CD4-positive, CD25-positive, alpha-beta regulatory T cell (primary cell): Measurements from ENCODE around the gene SOX8. TPM values are rescaled to one million over a fixed set of nuclear protein-coding genes. Genes with fewer than 3 reads are reported as not detected.

Experiments used
- ATAC-seq, 2 donors: fragments of 150-1000 bp; cut with Tn5 transposase; one replicate each; pipeline ENCODE4 v1.10.0; 2021; ENCODE audit warnings: low read depth in 2 of 2, moderate number of reproducible peaks in 2 of 2, moderate library complexity in 1 of 2
- DNase-seq, 3 donors: peaks; one replicate each; pipeline versions ENCODE4 v3.0.0 to v3.0.0-alpha.2; 2012 to 2022; ENCODE audit warnings: mixed read lengths in 1 of 3
- H3K27ac ChIP-seq: one replicate; pipeline ENCODE4 v1.7.0; 2013; ENCODE audit warnings: mild to moderate bottlenecking, low read length; ENCODE audit not compliant: insufficient read depth, poor library complexity, severe bottlenecking
- H3K27me3 ChIP-seq: one replicate; pipeline ENCODE4 v1.7.0; 2013; ENCODE audit warnings: low read length; ENCODE audit not compliant: control insufficient read depth, insufficient read depth
- H3K36me3 ChIP-seq: one replicate; pipeline ENCODE4 v1.7.0; 2013; ENCODE audit warnings: mild to moderate bottlenecking, low read length, moderate library complexity; ENCODE audit not compliant: control insufficient read depth, insufficient read depth
- H3K4me1 ChIP-seq: 2 replicates; pipeline ENCODE4 v1.7.0; 2013; ENCODE audit warnings: mild to moderate bottlenecking, low read length; ENCODE audit not compliant: insufficient read depth, control insufficient read depth, poor library complexity, severe bottlenecking
- H3K4me3 ChIP-seq: one replicate; pipeline ENCODE4 v1.7.0; 2013; ENCODE audit warnings: low read depth, mild to moderate bottlenecking, low read length, moderate library complexity
- H3K9me3 ChIP-seq, 2 experiments: 1 replicate in 1 of 2; 2 replicates in 1 of 2; pipeline ENCODE4 v1.7.0; 2013; ENCODE audit warnings: low read length in 2 of 2, mild to moderate bottlenecking in 1 of 2, moderate library complexity in 1 of 2; ENCODE audit not compliant: control insufficient read depth in 2 of 2
- H3K27ac Mint-ChIP-seq, 3 donors: one replicate each; pipeline ENCODE4 v1.8.0; 2020 to 2022; ENCODE audit warnings: mild to moderate bottlenecking in 3 of 3, mixed read lengths in 3 of 3, moderate library complexity in 2 of 3
- H3K27me3 Mint-ChIP-seq: one replicate; pipeline ENCODE4 v1.8.0; 2022; ENCODE audit warnings: mild to moderate bottlenecking, mixed read lengths
- H3K36me3 Mint-ChIP-seq: one replicate; pipeline ENCODE4 v1.8.0; 2020; ENCODE audit warnings: mixed read lengths
- H3K4me1 Mint-ChIP-seq, 4 donors: one replicate each; pipeline ENCODE4 v1.8.0; 2020 to 2022; ENCODE audit warnings: mixed read lengths in 4 of 4, mild to moderate bottlenecking in 1 of 4
- H3K4me3 Mint-ChIP-seq, 4 donors: one replicate each; pipeline ENCODE4 v1.8.0; 2020 to 2022; ENCODE audit warnings: mild to moderate bottlenecking in 4 of 4, mixed read lengths in 4 of 4, moderate library complexity in 3 of 4
- H3K9me3 Mint-ChIP-seq, 7 donors: one replicate each; pipeline ENCODE4 v1.8.0; 2020 to 2022; ENCODE audit warnings: mixed read lengths in 7 of 7, mild to moderate bottlenecking in 3 of 7, moderate library complexity in 2 of 7
- polyA plus RNA-seq, 4 donors: library from polyadenylated mRNA; unstranded; fragments of 300-500 nt; fragmentation: Illumina TruSeq; gene quantifications; one replicate each; pipeline ENCODE4 v1.2.3, GENCODE V29; 2021
- total RNA-seq: library from RNA; stranded (reverse); gene quantifications from one replicate; pipeline ENCODE4 v1.2.3, GENCODE V29; 2022

SOX8 gene
- total and polyA plus RNA-seq, 5 donors from 2014 or later, result 0.16 to 1.1 (median 0.29) TPM

GRCh38 chr16:974611-975261, 6.8 kb upstream of the SOX8 start:
- Mint-ChIP-seq H3K27ac (no peak overlapping the region), H3K36me3 (no peaks in the 10 kb centered on the region), H3K4me3 (no peak overlapping the region), H3K9me3 (no peaks in the 10 kb centered on the region), H3K4me1 (peaks cover 0 to 16% (median 2%) of the 10 kb centered on the region in 4 donors), H3K27me3 (peaks cover 7% of the 10 kb centered on the region)
- DNase-seq, result no peak
- Histone ChIP-seq H3K27me3 (peaks cover 2% of the 10 kb centered on the region), H3K4me1 (peaks cover 11% of the 10 kb centered on the region), H3K36me3 (no peaks in the 10 kb centered on the region), H3K4me3 (no peak overlapping the region), H3K27ac (no peak overlapping the region), H3K9me3 (no peaks in the 10 kb centered on the region)
- no peak for ATAC-seq

DNA sequence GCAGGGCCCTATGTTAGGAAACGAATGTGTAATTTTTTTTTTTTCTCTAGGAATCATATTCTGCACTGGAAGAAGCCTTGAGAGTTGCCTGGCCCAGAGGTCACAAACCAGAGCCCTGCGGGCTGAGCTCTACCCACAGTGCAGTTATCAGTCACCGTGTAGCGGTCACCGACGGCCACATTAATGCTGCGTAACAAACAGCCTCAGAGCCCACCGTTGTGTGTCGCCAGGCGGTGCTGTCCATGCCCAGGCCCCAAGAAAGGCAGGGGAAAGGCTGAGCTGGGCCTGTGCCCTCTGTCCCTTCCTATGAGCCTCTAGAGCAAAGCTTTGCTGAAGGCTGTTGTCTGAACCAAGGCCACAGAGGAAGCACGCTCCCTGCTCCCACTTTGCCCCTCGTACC, 6.3 kb upstream of the SOX8 start:
- H3K36me3 ChIP-seq, result no peaks in the 10 kb centered on the region
- no peak overlapping the region for H3K4me3 Mint-ChIP-seq
- H3K4me1 Mint-ChIP-seq, result peaks cover 0 to 14% (median 2%) of the 10 kb centered on the region in 4 donors
- ATAC-seq (no peak), DNase-seq (no peak)
- H3K9me3 Mint-ChIP-seq, result no peaks in the 10 kb centered on the region
- H3K27ac ChIP-seq, result no peak overlapping the region
- H3K36me3 Mint-ChIP-seq, result no peaks in the 10 kb centered on the region
- no peak overlapping the region for H3K27ac Mint-ChIP-seq
- H3K27me3 ChIP-seq, result peaks cover 2% of the 10 kb centered on the region
- H3K9me3 ChIP-seq, result no peaks in the 10 kb centered on the region
- peaks cover 10% of the 10 kb centered on the region for H3K4me1 ChIP-seq
- no peak overlapping the region for H3K4me3 ChIP-seq
- H3K27me3 Mint-ChIP-seq, result peaks cover 8% of the 10 kb centered on the region

GRCh38 chr16:976389-976931, 5.1 kb upstream of the SOX8 start:
- peak in 1 of 2 donors; percentile 42 for ATAC-seq
- no peak overlapping the region for H3K27ac ChIP-seq
- Mint-ChIP-seq H3K9me3 (no peaks in the 10 kb centered on the region), H3K27ac (no peak overlapping the region), H3K27me3 (peaks cover 8% of the 10 kb centered on the region), H3K4me1 (peaks cover 0 to 11% (median 2%) of the 10 kb centered on the region in 4 donors), H3K36me3 (no peaks in the 10 kb centered on the region), H3K4me3 (no peak overlapping the region)
- no peak for DNase-seq
- no peaks in the 10 kb centered on the region for H3K36me3 ChIP-seq
- H3K4me1 ChIP-seq, result peaks cover 14% of the 10 kb centered on the region
- H3K27me3 ChIP-seq, result peaks cover 2% of the 10 kb centered on the region
- no peak overlapping the region for H3K4me3 ChIP-seq
- H3K9me3 ChIP-seq, result no peaks in the 10 kb centered on the region

DNA sequence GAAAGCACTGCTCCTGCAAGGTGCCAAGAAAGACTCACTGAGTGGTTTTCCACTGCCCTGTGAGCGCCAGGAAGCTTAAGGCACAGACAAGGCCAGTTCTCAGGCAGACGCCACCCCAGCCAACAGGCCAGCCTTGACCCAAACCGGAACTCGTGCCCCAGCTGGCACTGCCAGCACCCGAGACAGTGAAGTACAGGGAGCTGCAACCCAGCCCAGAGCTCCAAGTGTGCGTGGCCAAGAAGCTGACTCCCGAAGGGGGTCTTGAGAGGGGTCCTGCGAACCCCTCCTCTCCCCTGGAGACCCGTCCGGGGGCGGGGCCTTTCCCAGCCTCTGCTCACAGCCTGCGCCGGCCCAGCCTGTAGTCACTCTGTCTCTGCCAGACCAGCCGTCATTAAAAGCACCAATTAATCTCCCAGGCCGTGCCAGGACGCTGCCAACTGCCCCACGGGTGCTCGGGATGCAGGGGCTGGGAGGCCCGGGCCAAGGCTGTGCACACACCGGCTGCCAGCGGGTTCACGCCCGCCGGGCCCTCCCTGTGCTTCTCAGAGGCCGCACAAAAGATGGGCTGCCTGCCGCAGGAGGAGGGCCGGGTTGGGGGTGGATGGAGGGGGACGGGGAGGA, 4.4 kb upstream of the SOX8 start:
- Histone ChIP-seq H3K4me3 (no peak overlapping the region), H3K9me3 (no peaks in the 10 kb centered on the region), H3K4me1 (peaks cover 16% of the 10 kb centered on the region), H3K27ac (no peak overlapping the region), H3K36me3 (no peaks in the 10 kb centered on the region), H3K27me3 (peaks cover 2% of the 10 kb centered on the region)
- no peak overlapping the region for H3K27ac Mint-ChIP-seq
- DNase-seq (no peak), ATAC-seq (no peak)
- H3K4me3 Mint-ChIP-seq, result no peak overlapping the region
- H3K4me1 Mint-ChIP-seq, result peaks cover 0 to 5% (median 0%) of the 10 kb centered on the region in 4 donors
- peaks cover 8% of the 10 kb centered on the region for H3K27me3 Mint-ChIP-seq
- no peaks in the 10 kb centered on the region for H3K36me3 Mint-ChIP-seq
- no peaks in the 10 kb centered on the region for H3K9me3 Mint-ChIP-seq

DNA sequence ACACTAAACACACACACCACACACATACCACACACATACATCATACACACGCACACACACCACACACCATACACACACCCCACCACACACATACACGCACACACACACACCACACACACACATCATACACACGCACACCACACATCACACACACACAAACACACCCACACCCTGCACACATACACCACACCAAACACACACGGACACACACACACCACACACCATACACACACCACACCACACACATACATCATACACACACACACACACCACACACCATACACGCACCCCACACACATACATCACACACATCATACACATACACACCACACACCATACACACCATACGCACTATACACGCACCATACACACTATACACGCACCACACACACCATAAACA, 3.7 kb upstream of the SOX8 start:
- no peak for ATAC-seq

GRCh38 chr16:978403-978802, 3.2 kb upstream of the SOX8 start:
- Mint-ChIP-seq H3K9me3 (no peaks in the 10 kb centered on the region), H3K4me1 (peaks cover 0 to 7% (median 0%) of the 10 kb centered on the region in 4 donors), H3K27ac (no peak overlapping the region), H3K36me3 (no peaks in the 10 kb centered on the region), H3K27me3 (peaks cover 8% of the 10 kb centered on the region), H3K4me3 (peak overlapping the region in 1 of 4 donors; percentile 42)
- Histone ChIP-seq H3K4me3 (no peak overlapping the region), H3K4me1 (peaks cover 17% of the 10 kb centered on the region), H3K9me3 (no peaks in the 10 kb centered on the region), H3K27me3 (peaks cover 2% of the 10 kb centered on the region), H3K36me3 (no peaks in the 10 kb centered on the region), H3K27ac (no peak overlapping the region)
- no peak for DNase-seq
- ATAC-seq, result no peak

More for the DNA sequence above, 3.7 kb upstream of the SOX8 start:
- no peak overlapping the region for H3K27ac ChIP-seq
- peaks cover 17% of the 10 kb centered on the region for H3K4me1 ChIP-seq
- no peak for DNase-seq
- Mint-ChIP-seq H3K36me3 (no peaks in the 10 kb centered on the region), H3K9me3 (no peaks in the 10 kb centered on the region), H3K4me1 (peaks cover 0 to 7% (median 0%) of the 10 kb centered on the region in 4 donors), H3K4me3 (peak overlapping the region in 1 of 4 donors; percentile 42), H3K27ac (peak overlapping the region in 1 of 3 donors; percentile 47), H3K27me3 (peaks cover 8% of the 10 kb centered on the region)
- H3K36me3 ChIP-seq, result no peaks in the 10 kb centered on the region
- H3K9me3 ChIP-seq, result no peaks in the 10 kb centered on the region
- H3K27me3 ChIP-seq, result peaks cover 2% of the 10 kb centered on the region
- H3K4me3 ChIP-seq, result no peak overlapping the region

DNA sequence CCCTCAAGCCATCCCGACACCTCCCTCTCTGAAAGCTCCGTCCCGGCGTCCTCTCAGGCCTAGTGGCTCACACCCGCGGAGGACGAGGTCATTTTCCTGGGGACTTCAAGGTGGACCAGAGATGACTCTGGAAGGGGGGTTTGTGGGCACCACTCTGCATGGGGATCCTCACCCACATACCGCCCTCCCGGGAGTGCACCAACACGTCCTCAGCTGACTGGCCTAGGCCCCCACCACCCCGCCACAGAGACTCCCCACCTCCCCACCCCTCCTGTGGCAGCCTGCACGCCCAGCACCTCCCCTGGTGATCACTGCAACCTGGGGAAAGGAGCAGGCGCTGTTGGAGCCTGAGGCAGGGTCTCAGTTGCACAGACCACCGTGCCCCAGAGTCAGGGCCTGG, 2.4 kb upstream of the SOX8 start:
- H3K27me3 Mint-ChIP-seq, result peaks cover 8% of the 10 kb centered on the region
- H3K9me3 Mint-ChIP-seq, result no peaks in the 10 kb centered on the region
- H3K27me3 ChIP-seq, result peaks cover 2% of the 10 kb centered on the region
- H3K36me3 Mint-ChIP-seq, result no peaks in the 10 kb centered on the region
- no peaks in the 10 kb centered on the region for H3K36me3 ChIP-seq
- H3K4me1 Mint-ChIP-seq, result peaks cover 0 to 7% (median 0%) of the 10 kb centered on the region in 4 donors
- no peak for ATAC-seq
- H3K4me3 ChIP-seq, result no peak overlapping the region
- no peak overlapping the region for H3K27ac Mint-ChIP-seq
- no peaks in the 10 kb centered on the region for H3K9me3 ChIP-seq
- peaks cover 17% of the 10 kb centered on the region for H3K4me1 ChIP-seq
- no peak overlapping the region for H3K27ac ChIP-seq
- no peak for DNase-seq
- no peak overlapping the region for H3K4me3 Mint-ChIP-seq
